ENCODE measurements around the gene PPP3R2.

The PPP3R2 gene, protein sequence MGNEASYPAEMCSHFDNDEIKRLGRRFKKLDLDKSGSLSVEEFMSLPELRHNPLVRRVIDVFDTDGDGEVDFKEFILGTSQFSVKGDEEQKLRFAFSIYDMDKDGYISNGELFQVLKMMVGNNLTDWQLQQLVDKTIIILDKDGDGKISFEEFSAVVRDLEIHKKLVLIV

DNA sequence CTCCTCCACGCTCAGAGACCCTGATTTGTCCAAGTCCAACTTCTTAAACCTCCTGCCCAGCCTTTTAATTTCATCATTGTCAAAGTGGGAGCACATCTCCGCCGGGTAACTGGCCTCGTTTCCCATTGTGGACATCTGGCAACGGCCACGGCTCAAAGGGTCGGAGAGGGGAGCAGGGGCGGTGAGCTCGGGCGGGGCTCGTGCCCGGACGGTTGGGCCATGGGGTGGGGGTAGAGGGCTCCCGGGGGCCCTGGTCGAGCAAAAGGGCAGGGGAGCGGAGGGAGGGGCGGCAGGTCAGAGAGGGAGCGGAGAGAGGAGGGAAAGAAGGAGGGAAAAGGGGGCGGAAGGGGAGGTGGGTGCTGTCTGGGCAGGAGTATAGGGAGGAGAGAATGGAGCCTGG is at the start of gene PPP3R2:
Gene PPP3R2 (minus strand): TSS at position 174 of the 400 bp plus-strand sequence. CDS start 48 bp downstream, at position 126.
- H3K9me3 Mint-ChIP-seq = no peaks in the 10 kb centered on the region
- ATAC-seq (replicated peaks) (no peak), DNase-seq (no peak)
- H3K4me3 Mint-ChIP-seq = no peak within 1 kb of the TSS
- no peak within 1 kb of the TSS for H3K27ac Mint-ChIP-seq
- H3K27me3 Mint-ChIP-seq = peaks cover 4 to 26% of the 10 kb centered on the region in 2 donors
- no peaks in the 10 kb centered on the region for H3K4me1 Mint-ChIP-seq
- H3K36me3 Mint-ChIP-seq = no peaks in the 10 kb centered on the region

DNA sequence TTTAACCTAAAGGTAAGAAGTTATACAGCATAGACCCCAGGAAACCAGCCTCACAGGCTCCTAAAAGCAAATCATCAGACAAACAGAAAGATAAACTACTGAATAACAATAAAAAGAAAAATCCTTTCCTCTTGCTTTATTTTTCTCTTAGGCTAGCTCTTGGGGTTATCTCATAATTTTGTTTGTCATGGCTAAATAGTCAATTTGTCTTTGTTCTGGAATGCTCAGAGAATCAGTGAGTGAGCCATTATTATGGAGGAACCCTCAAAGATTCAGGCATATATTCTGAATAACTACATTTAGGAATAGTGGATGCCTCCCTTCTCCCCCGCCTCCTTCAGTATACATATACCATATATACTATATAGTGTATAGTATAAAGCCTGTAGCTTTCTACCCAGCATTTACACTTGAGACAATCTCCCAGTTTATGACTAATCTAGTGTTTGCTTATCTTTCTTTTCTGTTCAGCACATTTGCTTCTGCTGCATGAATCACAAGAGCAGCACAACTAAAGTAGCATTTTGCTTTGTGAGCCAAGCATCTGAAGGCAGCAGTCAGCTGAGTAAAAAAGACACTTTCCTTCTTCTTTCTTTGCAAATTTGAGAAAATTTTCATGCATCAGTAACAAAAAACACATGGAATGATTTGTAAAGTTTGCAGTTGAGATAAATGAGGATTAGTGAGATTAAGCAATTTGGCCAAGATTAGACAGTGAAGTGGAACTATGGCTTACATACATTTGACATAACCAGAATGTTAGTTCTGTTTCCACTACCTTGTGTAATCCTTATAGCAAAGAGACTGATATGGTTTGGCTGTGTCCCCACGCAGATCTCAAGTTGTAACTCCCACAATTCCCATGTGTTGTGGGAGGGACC is 45.3 kb upstream of the PPP3R2 start:
- Mint-ChIP-seq H3K27ac (no peak overlapping the region), H3K9me3 (peaks cover 5 to 10% of the 10 kb centered on the region in 2 donors), H3K27me3 (no peaks in the 10 kb centered on the region), H3K4me3 (no peak overlapping the region), H3K4me1 (no peaks in the 10 kb centered on the region), H3K36me3 (no peaks in the 10 kb centered on the region)
- no peak for ATAC-seq (replicated peaks)
- no peak for DNase-seq

DNA sequence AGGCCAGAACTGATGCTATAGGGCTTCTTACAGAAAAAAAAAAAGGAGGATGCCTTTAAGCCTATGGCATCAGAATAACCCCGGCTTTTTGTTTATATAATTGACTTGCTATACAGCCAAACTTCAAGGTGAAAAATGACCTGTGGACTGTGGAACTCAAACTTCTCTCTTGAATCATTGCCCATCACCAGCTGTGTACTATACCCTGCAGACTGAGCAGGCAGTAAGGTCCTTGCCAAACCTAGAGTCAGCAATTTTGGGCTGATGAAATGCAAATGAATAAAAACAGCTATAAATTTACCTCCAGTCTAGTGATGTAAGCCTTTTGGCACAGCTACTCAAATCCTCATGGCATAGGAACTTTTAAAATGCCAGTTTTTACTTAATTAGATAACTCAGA is 44.5 kb upstream of the PPP3R2 start:
- Mint-ChIP-seq H3K36me3 (no peaks in the 10 kb centered on the region), H3K4me1 (no peaks in the 10 kb centered on the region), H3K27me3 (no peaks in the 10 kb centered on the region), H3K9me3 (peaks cover 5 to 9% of the 10 kb centered on the region in 2 donors), H3K27ac (no peak overlapping the region), H3K4me3 (no peak overlapping the region)
- ATAC-seq (replicated peaks) (no peak), DNase-seq (no peak)

DNA sequence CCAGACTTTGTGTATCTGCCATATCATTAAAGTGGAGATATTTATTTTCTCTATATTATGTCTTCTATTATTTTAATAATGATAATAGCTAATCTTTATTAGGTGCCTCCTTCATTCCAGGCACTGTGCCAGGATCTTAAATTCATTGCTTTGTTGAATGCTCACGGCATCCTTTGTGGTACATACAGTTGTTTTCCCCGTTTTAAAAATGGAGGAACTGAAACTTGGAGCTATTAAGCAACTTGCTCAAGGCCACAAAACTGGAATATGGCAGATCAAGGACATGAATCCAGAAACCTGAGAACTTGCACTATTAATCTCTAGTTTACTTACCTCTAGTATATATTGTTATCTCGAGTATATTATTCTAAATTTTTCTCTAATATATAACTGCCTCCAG is 41.5 kb upstream of the PPP3R2 start:
- Mint-ChIP-seq H3K4me3 (no peak overlapping the region), H3K27me3 (no peaks in the 10 kb centered on the region), H3K9me3 (peaks cover 0 to 2% of the 10 kb centered on the region in 2 donors), H3K27ac (no peak overlapping the region), H3K4me1 (no peaks in the 10 kb centered on the region), H3K36me3 (no peaks in the 10 kb centered on the region)
- no peak for DNase-seq
- no peak for ATAC-seq (replicated peaks)

DNA sequence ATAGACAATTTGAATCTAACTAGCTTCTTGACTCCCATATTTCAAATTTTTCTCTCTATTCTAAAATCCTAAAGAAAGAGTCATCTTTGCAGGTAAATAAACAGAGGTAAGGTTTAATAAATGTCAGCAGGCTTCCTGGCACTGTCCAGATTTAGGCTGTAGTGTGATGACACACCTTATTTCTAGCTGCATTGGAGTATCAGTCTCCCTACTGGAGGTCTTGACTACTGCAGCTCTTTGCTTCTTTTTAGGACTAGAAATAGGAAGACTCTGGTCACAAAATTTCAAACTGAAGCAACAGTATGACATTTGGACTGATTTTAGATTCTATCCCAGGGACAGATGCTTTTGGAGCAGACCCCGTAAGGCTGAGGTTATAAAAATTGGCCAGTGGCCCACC is 40.7 kb upstream of the PPP3R2 start:
- DNase-seq (no peak), ATAC-seq (replicated peaks) (no peak)
- H3K27ac Mint-ChIP-seq = no peak overlapping the region
- no peaks in the 10 kb centered on the region for H3K27me3 Mint-ChIP-seq
- H3K36me3 Mint-ChIP-seq = no peaks in the 10 kb centered on the region
- H3K4me1 Mint-ChIP-seq = no peaks in the 10 kb centered on the region
- H3K9me3 Mint-ChIP-seq = no peaks in the 10 kb centered on the region
- H3K4me3 Mint-ChIP-seq = no peak overlapping the region

DNA sequence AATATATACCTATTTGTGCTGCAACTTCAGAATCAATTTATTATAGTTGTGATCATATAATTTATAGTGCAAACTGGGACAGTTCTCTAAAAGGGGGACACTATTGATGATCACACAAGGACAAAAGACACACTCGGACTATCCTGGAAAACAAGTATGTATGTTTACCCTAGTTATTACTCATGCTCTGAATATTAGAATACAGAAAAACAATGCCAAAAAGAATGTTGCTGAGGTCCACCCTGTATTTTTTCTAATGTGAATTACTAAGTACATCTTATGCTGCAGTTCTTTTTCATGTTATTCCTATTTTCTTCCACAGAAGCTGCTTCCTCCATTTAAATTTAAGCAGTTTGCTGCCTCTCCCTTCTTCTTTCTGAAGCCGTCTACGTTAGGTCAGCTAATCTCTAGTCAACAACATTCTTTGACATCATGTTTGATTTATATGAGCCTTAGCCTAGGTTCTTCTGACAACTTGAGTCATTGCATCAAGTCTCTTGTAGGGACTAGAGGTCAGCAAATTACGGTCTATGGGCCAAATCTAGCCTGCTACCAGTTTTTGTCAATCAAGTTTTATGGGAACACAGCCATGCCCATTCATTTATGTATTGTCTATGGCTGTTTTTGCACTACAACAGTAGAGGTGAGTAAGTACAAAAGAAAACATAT is 40.1 kb upstream of the PPP3R2 start:
- no peaks in the 10 kb centered on the region for H3K4me1 Mint-ChIP-seq
- H3K36me3 Mint-ChIP-seq = no peaks in the 10 kb centered on the region
- no peak overlapping the region for H3K4me3 Mint-ChIP-seq
- no peak for DNase-seq
- H3K27me3 Mint-ChIP-seq = no peaks in the 10 kb centered on the region
- ATAC-seq (replicated peaks) = no peak
- no peak overlapping the region for H3K27ac Mint-ChIP-seq
- H3K9me3 Mint-ChIP-seq = no peaks in the 10 kb centered on the region

DNA sequence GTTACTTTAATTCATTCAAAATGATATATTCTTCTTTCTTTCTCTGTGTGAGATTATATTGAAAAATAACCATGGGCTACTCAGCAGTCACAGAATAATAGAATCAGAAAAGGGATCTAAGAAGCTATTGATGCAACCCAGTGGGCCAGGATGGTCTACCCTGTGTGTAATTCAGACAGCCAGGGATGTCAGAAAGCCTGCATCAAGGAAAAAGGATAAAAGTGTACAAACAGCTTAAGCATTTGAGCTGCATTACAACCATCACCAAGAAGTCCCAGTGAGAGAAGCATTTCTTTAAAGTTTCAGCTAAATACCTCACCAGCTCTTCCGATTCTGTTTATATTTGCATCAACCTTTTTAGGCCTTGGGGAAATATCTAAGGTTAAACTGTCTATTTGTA is 37.8 kb upstream of the PPP3R2 start:
- Mint-ChIP-seq H3K4me1 (no peaks in the 10 kb centered on the region), H3K4me3 (no peak overlapping the region), H3K36me3 (no peaks in the 10 kb centered on the region), H3K9me3 (no peaks in the 10 kb centered on the region), H3K27me3 (no peaks in the 10 kb centered on the region), H3K27ac (no peak overlapping the region)
- ATAC-seq (replicated peaks) = no peak
- no peak for DNase-seq

DNA sequence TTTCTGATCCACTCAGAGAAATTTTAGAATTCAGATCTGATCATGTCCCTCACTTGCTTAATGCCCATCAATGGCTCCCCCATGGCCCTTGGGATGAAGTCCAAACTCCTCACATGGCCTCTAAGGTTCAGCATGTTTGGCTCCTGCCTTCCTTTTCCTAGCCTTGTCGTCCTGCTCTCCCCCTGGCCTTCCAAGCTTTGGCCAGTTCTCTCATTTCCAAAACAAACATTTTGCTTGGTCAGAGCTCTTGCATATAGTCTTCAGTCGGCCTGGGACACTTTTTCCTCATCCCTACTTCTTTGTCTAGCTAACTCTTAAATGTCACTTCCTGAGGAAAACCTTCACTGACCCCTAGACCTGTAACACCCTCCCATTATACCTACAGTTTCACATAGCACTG is 37.1 kb upstream of the PPP3R2 start:
- Mint-ChIP-seq H3K9me3 (no peaks in the 10 kb centered on the region), H3K27me3 (no peaks in the 10 kb centered on the region), H3K4me1 (no peaks in the 10 kb centered on the region), H3K27ac (no peak overlapping the region), H3K36me3 (no peaks in the 10 kb centered on the region), H3K4me3 (no peak overlapping the region)
- no peak for ATAC-seq (replicated peaks)
- no peak for DNase-seq

DNA sequence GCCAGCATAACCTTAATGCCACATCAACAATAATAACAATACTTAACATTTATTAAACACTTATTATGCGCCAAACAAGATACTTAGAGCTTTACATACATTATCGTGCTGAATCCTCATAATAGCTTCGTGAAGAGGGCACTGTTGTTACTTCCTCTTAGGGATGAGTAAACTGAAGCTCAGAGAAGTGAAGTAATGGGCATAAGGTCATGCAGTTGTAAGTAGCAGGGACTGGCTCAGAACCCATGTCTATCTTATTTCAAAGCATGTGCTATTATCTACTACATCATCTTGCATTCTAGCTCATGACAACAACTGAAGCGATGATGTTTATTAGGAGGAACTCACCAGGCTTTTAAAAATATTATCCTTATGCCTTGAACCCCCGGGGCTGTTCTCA is 34.9 kb upstream of the PPP3R2 start:
- H3K4me3 Mint-ChIP-seq = no peak overlapping the region
- no peaks in the 10 kb centered on the region for H3K36me3 Mint-ChIP-seq
- H3K9me3 Mint-ChIP-seq = no peaks in the 10 kb centered on the region
- H3K4me1 Mint-ChIP-seq = no peaks in the 10 kb centered on the region
- H3K27me3 Mint-ChIP-seq = no peaks in the 10 kb centered on the region
- DNase-seq = no peak
- ATAC-seq (replicated peaks) = no peak
- H3K27ac Mint-ChIP-seq = no peak overlapping the region

DNA sequence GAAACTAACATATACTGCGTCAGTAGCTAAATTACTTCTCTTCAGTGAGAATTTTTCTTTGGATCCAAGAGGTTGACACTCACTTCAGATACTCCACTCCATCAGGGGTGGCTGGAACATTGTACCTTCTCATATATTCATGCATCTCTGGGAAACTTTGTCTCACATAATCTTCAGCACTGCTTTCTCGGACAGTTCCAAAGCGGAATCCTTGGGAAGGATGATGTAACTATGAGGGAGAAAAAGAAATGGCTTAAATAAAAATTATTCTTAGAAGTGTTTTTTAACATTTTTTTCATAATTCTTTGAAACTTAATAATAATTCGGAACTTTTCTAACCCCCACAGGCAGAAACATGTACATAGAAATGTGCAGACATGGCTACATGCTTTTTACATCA is 33.4 kb upstream of the PPP3R2 start:
- no peaks in the 10 kb centered on the region for H3K27me3 Mint-ChIP-seq
- DNase-seq = no peak

DNA sequence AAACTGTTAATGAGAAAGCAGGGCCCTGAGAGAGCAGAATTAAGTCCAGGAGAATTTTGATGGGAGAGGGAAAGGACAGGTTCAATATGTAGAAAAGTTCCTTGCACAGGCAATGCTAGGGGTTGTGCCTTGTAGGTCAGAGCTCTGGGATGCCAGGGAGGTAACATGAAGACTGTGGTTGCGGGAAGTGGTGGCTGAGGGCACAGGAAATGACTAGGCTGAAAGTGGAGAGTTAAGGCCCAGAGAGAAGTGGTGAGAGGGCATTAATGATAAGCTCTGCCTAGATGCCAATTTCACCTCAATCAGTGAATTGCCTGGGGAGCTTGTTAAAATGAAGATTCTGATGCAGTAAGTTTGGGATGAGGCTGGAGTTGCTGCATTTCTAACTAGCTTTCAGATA is 31.5 kb upstream of the PPP3R2 start:
- H3K4me3 Mint-ChIP-seq = no peak overlapping the region
- H3K9me3 Mint-ChIP-seq = no peaks in the 10 kb centered on the region
- H3K4me1 Mint-ChIP-seq = no peaks in the 10 kb centered on the region
- no peaks in the 10 kb centered on the region for H3K36me3 Mint-ChIP-seq
- peaks cover 0 to 4% of the 10 kb centered on the region in 2 donors for H3K27me3 Mint-ChIP-seq
- DNase-seq (no peak), ATAC-seq (replicated peaks) (no peak)
- H3K27ac Mint-ChIP-seq = no peak overlapping the region

More for the DNA sequence above, 33.4 kb upstream of the PPP3R2 start:
- Mint-ChIP-seq H3K27ac (no peak overlapping the region), H3K4me1 (no peaks in the 10 kb centered on the region), H3K9me3 (no peaks in the 10 kb centered on the region), H3K4me3 (no peak overlapping the region), H3K36me3 (no peaks in the 10 kb centered on the region)
- ATAC-seq (replicated peaks) = no peak

DNA sequence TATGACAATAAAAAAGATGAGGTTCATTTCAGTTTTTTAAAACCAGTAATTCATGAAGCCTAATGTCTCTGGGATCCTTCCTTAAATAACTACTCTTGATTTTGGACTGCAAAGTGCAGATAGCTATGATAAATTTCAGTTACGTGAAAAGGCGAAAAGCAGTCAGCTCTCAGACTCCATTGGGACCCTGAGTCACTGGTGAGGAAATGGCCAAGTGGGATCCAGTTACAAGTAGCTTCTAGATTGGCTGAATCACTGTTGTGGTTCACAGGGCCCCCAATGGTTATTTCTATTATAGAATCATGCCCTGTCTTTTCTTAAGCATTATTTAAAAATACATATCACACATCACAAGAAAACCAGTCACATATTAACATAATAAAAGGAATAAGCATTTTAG is 31.1 kb upstream of the PPP3R2 start:
- Mint-ChIP-seq H3K4me1 (no peaks in the 10 kb centered on the region), H3K4me3 (no peak overlapping the region)

DNA sequence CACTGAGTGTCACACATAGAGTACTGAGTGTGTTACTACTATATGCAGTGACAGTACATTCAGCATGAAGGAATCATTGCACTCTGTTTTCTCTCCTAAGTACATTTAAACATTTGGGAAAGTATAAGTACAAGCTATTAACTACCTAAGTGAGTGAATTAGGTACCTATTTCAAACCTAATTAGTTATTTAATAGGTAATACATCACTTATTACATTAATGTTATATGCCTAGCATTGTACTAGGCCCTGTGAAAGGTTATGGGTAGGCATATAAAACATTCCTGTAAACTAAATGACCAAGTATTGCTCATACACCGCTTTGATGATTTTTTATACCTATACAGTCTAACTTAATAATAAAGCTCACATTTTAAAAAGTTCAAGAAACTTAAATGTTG is 25.7 kb upstream of the PPP3R2 start:
- H3K36me3 Mint-ChIP-seq = no peaks in the 10 kb centered on the region
- H3K4me1 Mint-ChIP-seq = no peaks in the 10 kb centered on the region
- no peak overlapping the region for H3K4me3 Mint-ChIP-seq
- DNase-seq = no peak
- peaks cover 0 to 4% of the 10 kb centered on the region in 2 donors for H3K27me3 Mint-ChIP-seq
- H3K27ac Mint-ChIP-seq = no peak overlapping the region
- no peak for ATAC-seq (replicated peaks)
- no peaks in the 10 kb centered on the region for H3K9me3 Mint-ChIP-seq

More for the DNA sequence above, 31.1 kb upstream of the PPP3R2 start:
- H3K27me3 Mint-ChIP-seq = peaks cover 0 to 4% of the 10 kb centered on the region in 2 donors
- H3K9me3 Mint-ChIP-seq = no peaks in the 10 kb centered on the region
- no peak for DNase-seq
- H3K27ac Mint-ChIP-seq = no peak overlapping the region
- H3K36me3 Mint-ChIP-seq = no peaks in the 10 kb centered on the region
- ATAC-seq (replicated peaks) = no peak

DNA sequence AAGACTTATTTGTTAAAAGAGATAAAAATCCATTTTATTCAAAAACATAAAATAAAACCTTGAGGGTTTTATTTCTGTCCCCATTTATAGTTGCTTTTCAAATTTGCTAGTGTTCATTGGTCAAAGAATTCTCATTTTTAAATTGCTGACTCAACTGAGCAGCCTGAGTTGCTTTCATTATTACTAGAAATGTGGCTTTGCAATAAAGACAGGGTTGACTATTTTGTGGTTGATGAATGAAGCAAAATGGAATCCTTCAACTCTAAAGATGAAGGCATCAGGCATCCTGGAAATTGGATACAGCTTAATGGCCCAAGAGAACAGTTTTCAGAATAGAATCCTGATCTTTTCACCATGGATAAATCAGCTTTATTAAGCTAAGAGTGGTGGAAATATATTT is 23.9 kb upstream of the PPP3R2 start:
- Mint-ChIP-seq H3K27ac (no peak overlapping the region), H3K36me3 (no peaks in the 10 kb centered on the region), H3K4me1 (no peaks in the 10 kb centered on the region), H3K9me3 (no peaks in the 10 kb centered on the region), H3K27me3 (peaks cover 0 to 4% of the 10 kb centered on the region in 2 donors), H3K4me3 (no peak overlapping the region)
- DNase-seq (no peak), ATAC-seq (replicated peaks) (no peak)

DNA sequence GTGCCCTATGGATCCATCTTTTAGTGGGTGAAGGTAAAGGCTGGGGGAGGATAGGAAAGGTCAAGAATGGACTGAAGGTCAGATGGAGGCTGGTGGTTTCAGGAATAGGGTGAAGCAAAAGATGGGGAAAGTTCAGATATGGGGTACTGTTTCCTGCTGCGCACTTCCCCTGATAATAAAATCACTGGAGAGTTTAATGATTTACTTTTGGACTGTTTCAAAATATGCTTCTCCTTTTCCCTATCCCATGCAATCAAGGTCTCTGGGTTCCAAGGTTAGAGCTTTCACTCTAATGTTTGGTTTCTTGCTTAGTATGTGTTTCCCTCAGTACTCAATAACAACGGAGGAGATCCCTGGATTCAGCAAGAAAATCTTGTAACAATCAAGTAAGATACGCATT is 10.8 kb upstream of the PPP3R2 start:
- DNase-seq (no peak), ATAC-seq (replicated peaks) (no peak)
- Mint-ChIP-seq H3K4me3 (no peak overlapping the region), H3K36me3 (no peaks in the 10 kb centered on the region), H3K27me3 (peaks cover 12 to 53% of the 10 kb centered on the region in 2 donors), H3K27ac (no peak overlapping the region), H3K4me1 (no peaks in the 10 kb centered on the region), H3K9me3 (no peaks in the 10 kb centered on the region)
